Spleen (tissue), 7 donors: ENCODE data around the gene MOK.

Experiments used
- CTCF ChIP-seq, 11 experiments: fragments of 200-600 bp in 7 of 11; fragments of 450-650 bp in 4 of 11; sonication (generic) in 4 of 11; IDR thresholded peaks in 8 of 11; conservative IDR thresholded peaks in 3 of 11; 1 replicate in 7 of 11; 2 replicates in 4 of 11; pipeline versions ENCODE4 v1.4.0 to v1.8.0; 2016 to 2021; ENCODE audit warnings: antibody characterized with exemption in 11 of 11, inconsistent platforms in 4 of 11, mild to moderate bottlenecking in 1 of 11
- POLR2A ChIP-seq, 3 donors: fragments of 450-650 bp; IDR thresholded peaks; one replicate each; pipeline ENCODE4 v1.5.1; 2017; ENCODE audit warnings: antibody characterized with exemption in 3 of 3, mild to moderate bottlenecking in 1 of 3
- POLR2AphosphoS5 ChIP-seq, 3 donors: sonication (generic); formaldehyde crosslinking; IDR thresholded peaks; one replicate each; pipeline ENCODE4 v1.5.1; 2017; ENCODE audit warnings: antibody characterized with exemption in 3 of 3
- donor health status: DM: no; HTN: no; CAD: no; lungs with moderate emphysema.
- donor health status: DM: no; HTN: no; CAD: no.
- donor health status: DM: no; HTN: no; CAD: no.

- TF ChIP-seq CTCF (IDR thresholded peaks at IDR 0.05 in 8 of 11, conservative IDR thresholded peaks at IDR 0.05 in 3 of 11) (no peak), POLR2A (IDR thresholded peaks at IDR 0.05) (no peak), POLR2AphosphoS5 (IDR thresholded peaks at IDR 0.05) (no peak)
Observed at GRCh38 chr14:102258136-102258535, 46.8 kb downstream of the MOK start.
